Astrocyte of the spinal cord (primary cell): Measurements from ENCODE around the gene ZNF341.
A peak's percentile ranks its signal among the peaks of the same experiment; 100 is the strongest.

ENCODE experiments used
- DNase-seq: peaks from one replicate; pipeline ENCODE4 v3.0.0; 2011; ENCODE audit warnings: low read depth, low spot score
- H3K4me3 ChIP-seq: 2 replicates; pipeline ENCODE4 v1.5.1; 2011; ENCODE audit warnings: low read depth, mild to moderate bottlenecking, low read length, moderate library complexity
- in situ Hi-C: cut with HindIII; loops from 2 replicates; pipeline ENCODE4 v1.10.0; 2017; ENCODE audit warnings: low sequenced_read_pairs
- TF ChIP-seq, protein P1 (sequence below): IDR thresholded peaks from 2 replicates; pipeline ENCODE4 v1.5.1; 2012; ENCODE audit warnings: low read depth, mild to moderate bottlenecking, low read length, inconsistent platforms

The ZNF341 gene

DNA sequence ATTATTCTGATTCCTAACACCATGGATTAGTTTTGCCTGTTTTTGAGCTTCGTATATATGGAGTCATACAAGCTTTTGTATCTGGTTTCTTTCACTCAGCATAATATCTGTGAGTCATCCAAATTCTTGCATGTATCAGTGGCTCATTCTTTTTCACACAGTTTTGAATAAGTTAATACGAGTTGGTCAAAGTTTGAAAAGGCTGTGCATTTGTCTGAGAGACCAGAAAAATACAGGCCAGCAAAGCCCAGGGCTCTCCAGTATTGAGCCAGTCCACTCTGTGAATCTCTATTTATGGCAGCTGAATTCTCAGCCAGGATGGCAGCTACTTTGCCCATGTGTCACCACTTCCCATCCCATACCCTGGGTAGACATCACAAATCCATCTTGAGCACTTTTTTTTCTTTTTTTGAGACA, 72.1 kb downstream of the ZNF341 start:
- in situ Hi-C loops = no loop called here
- no peak overlapping the region for H3K4me3 ChIP-seq
- peak; percentile 77 for DNase-seq
- TF ChIP-seq, protein P1, sequence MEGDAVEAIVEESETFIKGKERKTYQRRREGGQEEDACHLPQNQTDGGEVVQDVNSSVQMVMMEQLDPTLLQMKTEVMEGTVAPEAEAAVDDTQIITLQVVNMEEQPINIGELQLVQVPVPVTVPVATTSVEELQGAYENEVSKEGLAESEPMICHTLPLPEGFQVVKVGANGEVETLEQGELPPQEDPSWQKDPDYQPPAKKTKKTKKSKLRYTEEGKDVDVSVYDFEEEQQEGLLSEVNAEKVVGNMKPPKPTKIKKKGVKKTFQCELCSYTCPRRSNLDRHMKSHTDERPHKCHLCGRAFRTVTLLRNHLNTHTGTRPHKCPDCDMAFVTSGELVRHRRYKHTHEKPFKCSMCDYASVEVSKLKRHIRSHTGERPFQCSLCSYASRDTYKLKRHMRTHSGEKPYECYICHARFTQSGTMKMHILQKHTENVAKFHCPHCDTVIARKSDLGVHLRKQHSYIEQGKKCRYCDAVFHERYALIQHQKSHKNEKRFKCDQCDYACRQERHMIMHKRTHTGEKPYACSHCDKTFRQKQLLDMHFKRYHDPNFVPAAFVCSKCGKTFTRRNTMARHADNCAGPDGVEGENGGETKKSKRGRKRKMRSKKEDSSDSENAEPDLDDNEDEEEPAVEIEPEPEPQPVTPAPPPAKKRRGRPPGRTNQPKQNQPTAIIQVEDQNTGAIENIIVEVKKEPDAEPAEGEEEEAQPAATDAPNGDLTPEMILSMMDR = no peak

DNA sequence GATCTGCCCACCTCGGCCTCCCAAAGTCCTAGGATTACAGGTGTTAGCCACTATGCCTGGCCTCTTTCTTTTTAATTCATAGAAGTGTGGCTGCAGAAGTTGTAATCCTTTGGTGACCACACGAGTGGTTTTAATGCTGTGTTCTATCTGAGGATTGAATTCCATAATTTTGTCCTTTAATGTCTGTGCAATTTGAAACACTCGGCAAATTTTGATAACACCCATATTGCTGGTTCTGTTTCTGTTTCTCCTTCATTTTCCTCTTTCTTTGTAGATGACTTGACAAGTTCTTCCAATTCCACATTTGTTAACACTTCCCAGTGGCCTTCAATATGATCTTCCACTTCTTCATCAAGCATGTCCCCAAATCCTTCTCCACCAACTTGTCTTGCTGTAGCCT, 76.6 kb downstream of the ZNF341 start:
- in situ Hi-C loops = no loop called here
- TF ChIP-seq, protein P1 = no peak
- DNase-seq = no peak
- no peak overlapping the region for H3K4me3 ChIP-seq

DNA sequence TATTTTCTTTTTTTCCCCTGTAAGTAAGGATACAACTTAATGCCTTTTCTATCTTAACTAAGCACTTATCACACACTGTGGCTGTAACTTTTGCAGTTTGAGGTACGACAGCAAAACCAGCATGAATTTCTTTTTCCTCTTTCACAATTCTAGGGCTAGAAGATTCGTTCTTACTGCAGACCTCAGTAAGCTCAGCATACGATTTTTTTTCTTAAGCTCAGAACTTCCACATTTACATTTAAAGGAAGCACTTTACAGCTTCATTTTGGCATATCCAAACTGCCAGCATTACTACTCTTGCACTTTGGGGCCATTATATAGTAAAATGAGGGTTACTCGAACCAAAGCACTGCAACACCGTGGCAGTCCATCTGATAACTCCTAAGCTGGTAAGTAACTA, 78.5 kb downstream of the ZNF341 start:
- TF ChIP-seq, protein P1 = no peak
- no peak for DNase-seq
- in situ Hi-C loops = no loop called here
- no peak overlapping the region for H3K4me3 ChIP-seq

DNA sequence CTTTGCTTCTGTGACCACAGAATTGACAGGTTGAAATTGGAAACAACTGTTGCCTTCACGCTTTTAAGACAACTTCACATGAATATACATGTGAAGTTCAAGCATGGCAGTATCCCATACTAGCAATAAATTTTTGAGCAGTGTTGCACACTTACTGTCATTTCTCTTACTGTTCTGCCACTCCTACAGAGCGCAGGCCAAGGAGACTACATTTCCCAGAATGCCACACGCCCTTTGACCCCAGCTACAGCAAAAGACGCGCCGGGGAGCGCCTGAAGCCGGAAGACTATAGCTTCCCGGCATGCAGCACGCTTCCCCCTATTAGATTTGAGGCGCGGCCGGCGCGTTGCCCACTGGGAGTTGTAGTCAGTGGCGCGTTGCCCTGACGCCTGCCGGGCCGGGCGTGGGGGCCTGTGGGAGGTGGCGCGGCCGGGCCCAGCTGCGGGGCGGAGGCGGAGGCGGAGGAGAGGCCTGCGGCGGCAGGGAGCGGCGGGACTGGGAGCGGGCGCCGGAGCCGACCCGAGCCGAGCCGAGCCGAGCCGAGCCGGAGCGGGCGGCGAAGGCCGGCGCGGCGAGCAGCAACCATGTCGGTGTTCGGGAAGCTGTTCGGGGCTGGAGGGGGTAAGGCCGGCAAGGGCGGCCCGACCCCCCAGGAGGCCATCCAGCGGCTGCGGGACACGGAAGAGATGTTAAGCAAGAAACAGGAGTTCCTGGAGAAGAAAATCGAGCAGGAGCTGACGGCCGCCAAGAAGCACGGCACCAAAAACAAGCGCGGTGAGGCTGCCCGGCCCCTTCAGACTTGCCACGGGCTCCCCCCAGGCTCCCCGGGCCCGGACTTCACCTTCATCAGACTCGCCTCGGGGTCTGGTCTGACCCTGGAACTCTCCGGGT, 79.3 kb downstream of the ZNF341 start, which contains the start of gene CHMP4B:
CHMP4B (plus strand) TSS at position 464 of the 891 bp plus-strand sequence; CDS start at position 585, 121 bp downstream.
- in situ Hi-C loops = no loop called here
- DNase-seq = peak; percentile 99
- TF ChIP-seq, protein P1 = no peak
- H3K4me3 ChIP-seq = peak within 1 kb of the TSS; percentile 97

DNA sequence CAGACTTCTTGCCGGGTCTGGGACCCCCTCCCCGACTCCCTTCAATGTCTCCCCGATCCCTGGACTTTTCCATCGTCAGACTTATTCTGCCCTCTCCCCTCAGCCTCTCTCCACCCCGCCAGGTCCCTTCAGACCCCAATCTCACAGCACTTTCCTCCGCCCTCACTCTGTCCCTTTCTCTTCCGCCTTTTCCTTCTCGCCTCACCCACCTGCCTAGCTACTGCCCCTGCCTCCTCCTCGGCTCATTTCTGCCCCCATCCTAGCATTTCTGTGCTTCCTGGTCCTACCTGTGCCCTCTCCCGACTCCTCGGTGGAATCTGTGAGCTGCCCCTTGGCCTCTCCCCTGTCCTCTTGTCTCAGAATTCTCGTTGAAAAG, 80.0 kb downstream of the ZNF341 start:
- no peak for DNase-seq
- H3K4me3 ChIP-seq = peak overlapping the region; percentile 97
- in situ Hi-C loops = no loop called here

DNA sequence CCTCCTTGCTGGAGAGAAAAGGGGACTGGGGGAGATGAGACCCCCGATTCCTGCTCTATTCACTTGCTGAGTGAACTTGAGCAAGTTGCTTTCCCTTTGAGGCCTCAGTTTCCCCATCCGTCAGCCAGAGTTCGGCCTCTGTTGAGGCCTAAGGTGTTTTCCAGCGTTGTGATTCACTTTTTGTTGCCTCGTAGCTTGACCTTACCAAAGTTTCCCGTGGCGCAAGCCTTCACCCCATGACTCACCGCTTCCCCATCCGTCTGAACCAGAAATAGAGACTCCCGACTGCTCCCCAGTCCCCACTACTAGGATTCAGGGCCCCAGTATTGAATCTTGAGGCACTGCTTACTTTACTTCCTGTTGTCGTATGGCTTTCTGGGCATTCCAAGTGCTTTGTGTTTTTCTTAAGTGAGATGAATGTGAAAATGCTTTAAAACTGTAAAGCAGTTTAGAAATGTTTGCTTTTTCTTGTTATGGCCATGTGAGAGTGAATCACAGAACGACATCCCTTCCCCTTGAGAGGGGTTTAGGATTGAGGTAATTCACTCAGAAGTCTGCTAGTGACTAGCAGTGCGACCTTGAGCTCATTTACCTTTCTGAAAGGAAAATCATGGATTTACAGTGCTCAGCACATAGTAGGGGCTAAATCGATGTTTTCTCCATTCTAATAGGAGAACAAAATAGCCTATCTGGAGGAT, 80.5 kb downstream of the ZNF341 start:
- H3K4me3 ChIP-seq = peak overlapping the region; percentile 97
- in situ Hi-C loops = no loop called here
- TF ChIP-seq, protein P1 = no peak
- peak; percentile 83 for DNase-seq

More for the DNA sequence above, 80.0 kb downstream of the ZNF341 start:
- TF ChIP-seq, protein P1 = no peak
